ENCODE data around the gene DCDC1. TPM values are rescaled to one million over a fixed set of nuclear protein-coding genes. Genes with fewer than 3 reads are reported as not detected.

The DCDC1 gene
- total RNA-seq, 4 donors from 2014 or later: 0.32 TPM; not detected in 3

DNA sequence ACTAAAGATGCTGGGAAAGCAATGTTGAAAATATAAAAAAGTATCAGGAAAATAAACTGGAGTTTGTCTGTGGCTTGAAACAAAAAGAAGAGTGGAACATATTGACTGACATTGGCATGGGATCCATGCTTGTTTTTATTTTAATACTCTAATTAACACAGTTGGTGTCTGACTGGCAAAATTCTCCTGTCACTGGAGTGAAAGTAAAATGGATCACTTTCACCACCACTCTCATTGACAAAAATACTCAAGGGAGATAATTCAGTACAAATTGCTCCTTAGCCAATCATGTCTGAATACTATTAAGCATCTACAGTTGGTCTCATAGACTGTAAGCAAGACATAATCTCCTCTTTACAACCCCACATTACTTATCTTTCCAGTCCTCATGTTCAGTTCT is 101.8 kb downstream of the DCDC1 start:
- no peak overlapping the region for H3K4me3 ChIP-seq
- no peak overlapping the region for H3K27ac ChIP-seq
- no peak for DNase-seq
- H3K36me3 ChIP-seq: no peaks in the 10 kb centered on the region
- H3K9me3 ChIP-seq: peaks cover 0 to 3% of the 10 kb centered on the region in 2 donors
- H3K27me3 ChIP-seq: no peaks in the 10 kb centered on the region
- in situ Hi-C loops (cut with MboI; ENCODE audit: low pct_ligation_motif_present in 1 of 4, low pct_unique_long_range_greater_than_20kb in 1 of 4, low sequenced_read_pairs in 3 of 4): no loop called here
- intact Hi-C loops (cut with DNase I; ENCODE audit: low total_unique reads): no loop called here
- TF ChIP-seq POLR2AphosphoS5 (IDR thresholded peaks at IDR 0.05) (no peak), EP300 (IDR thresholded peaks at IDR 0.05; ENCODE audit: low read depth) (no peak), POLR2A (IDR thresholded peaks at IDR 0.05) (no peak)
- TF ChIP-seq, protein P1, sequence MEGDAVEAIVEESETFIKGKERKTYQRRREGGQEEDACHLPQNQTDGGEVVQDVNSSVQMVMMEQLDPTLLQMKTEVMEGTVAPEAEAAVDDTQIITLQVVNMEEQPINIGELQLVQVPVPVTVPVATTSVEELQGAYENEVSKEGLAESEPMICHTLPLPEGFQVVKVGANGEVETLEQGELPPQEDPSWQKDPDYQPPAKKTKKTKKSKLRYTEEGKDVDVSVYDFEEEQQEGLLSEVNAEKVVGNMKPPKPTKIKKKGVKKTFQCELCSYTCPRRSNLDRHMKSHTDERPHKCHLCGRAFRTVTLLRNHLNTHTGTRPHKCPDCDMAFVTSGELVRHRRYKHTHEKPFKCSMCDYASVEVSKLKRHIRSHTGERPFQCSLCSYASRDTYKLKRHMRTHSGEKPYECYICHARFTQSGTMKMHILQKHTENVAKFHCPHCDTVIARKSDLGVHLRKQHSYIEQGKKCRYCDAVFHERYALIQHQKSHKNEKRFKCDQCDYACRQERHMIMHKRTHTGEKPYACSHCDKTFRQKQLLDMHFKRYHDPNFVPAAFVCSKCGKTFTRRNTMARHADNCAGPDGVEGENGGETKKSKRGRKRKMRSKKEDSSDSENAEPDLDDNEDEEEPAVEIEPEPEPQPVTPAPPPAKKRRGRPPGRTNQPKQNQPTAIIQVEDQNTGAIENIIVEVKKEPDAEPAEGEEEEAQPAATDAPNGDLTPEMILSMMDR (IDR thresholded peaks at IDR 0.05): no peak
- H3K4me1 ChIP-seq: no peaks in the 10 kb centered on the region

DNA sequence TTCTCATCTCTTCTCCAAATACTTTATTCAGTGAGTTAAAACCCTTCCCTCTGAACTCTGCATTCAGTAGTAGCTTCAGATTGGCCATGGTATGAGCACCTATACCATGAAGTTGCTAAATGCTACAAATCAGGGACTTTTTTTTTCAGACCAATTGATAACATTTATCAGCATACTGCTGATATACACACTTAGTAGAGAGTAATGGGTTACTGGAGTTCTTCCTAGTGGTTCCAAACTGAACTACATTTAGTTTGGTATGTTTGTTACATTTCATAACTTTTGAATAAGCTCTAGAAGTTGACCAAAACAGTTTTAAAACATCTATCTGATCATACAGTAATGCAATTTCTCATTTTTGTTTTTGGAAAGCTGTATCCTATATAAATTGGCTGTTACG is 104.7 kb downstream of the DCDC1 start:
- no peak for TF ChIP-seq EP300 (IDR thresholded peaks at IDR 0.05; ENCODE audit: low read depth)
- TF ChIP-seq, protein P1 (IDR thresholded peaks at IDR 0.05): no peak
- no peak for TF ChIP-seq POLR2A (IDR thresholded peaks at IDR 0.05)
- no peak for TF ChIP-seq POLR2AphosphoS5 (IDR thresholded peaks at IDR 0.05)
- Histone ChIP-seq H3K9me3 (no peaks in the 10 kb centered on the region), H3K27me3 (no peaks in the 10 kb centered on the region), H3K36me3 (no peaks in the 10 kb centered on the region), H3K4me3 (no peak overlapping the region), H3K27ac (no peak overlapping the region), H3K4me1 (no peaks in the 10 kb centered on the region)
- in situ Hi-C loops (cut with MboI; ENCODE audit: low pct_ligation_motif_present in 1 of 4, low pct_unique_long_range_greater_than_20kb in 1 of 4, low sequenced_read_pairs in 3 of 4) (no loop called here), intact Hi-C loops (cut with DNase I; ENCODE audit: low total_unique reads) (no loop called here)
- no peak for DNase-seq
- 75 to 87% methylated on average over 1 of the region's 1 CpG for WGBS, 2 donors (ENCODE audit: low coverage in 1 of 2)

DNA sequence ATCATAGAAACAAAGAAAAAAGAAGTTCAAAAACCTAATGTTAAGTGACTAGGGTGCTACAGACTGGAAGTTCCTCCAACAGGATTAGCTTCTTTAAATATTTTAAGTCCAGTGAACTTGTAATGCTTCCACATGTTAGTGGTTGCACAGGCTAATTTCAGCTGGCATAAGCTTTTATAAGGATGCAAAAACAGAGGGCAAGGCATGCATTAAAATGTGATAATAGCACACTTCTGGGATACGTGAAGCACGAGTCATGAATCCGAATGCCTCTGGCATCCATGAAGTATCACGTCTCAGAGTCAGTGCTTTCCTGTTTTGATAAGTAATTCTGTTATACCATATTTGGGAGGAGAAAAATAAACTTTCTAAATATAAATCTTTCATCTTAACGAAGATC is 106.8 kb downstream of the DCDC1 start:
- no peaks in the 10 kb centered on the region for H3K9me3 ChIP-seq
- intact Hi-C loops (cut with DNase I; ENCODE audit: low total_unique reads): no loop called here
- H3K36me3 ChIP-seq: no peaks in the 10 kb centered on the region
- no peak overlapping the region for H3K4me3 ChIP-seq
- in situ Hi-C loops (cut with MboI; ENCODE audit: low pct_ligation_motif_present in 1 of 4, low pct_unique_long_range_greater_than_20kb in 1 of 4, low sequenced_read_pairs in 3 of 4): no loop called here
- TF ChIP-seq POLR2A (IDR thresholded peaks at IDR 0.05) (no peak), POLR2AphosphoS5 (IDR thresholded peaks at IDR 0.05) (no peak), EP300 (IDR thresholded peaks at IDR 0.05; ENCODE audit: low read depth) (no peak)
- TF ChIP-seq, protein P1 (IDR thresholded peaks at IDR 0.05): no peak
- H3K27me3 ChIP-seq: no peaks in the 10 kb centered on the region
- WGBS, 2 donors (ENCODE audit: low coverage in 1 of 2): 63 to 72% methylated on average over 5 of the region's 5 CpGs
- no peak overlapping the region for H3K27ac ChIP-seq
- no peak for DNase-seq
- no peaks in the 10 kb centered on the region for H3K4me1 ChIP-seq

DNA sequence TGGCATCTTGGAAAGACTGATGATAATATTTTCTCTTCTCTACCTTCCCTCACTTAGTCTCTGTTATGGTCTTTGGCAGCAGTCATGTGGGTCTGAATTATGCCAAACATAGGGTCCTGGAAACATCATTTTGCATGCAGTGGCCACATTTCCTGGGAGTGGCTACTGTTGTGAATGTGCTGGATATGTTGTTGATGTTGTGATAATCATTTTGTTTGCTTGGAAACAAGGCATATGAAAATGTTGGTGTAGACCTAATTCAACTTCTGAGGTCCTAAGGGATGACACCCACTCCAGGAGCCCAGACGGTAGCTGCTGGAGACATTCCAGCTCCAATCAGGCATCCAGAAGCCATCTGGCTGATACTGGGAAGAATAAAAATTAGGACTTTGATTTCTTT is 109.7 kb downstream of the DCDC1 start:
- Histone ChIP-seq H3K27me3 (no peaks in the 10 kb centered on the region), H3K4me3 (no peak overlapping the region), H3K4me1 (no peaks in the 10 kb centered on the region), H3K36me3 (no peaks in the 10 kb centered on the region), H3K9me3 (no peaks in the 10 kb centered on the region), H3K27ac (no peak overlapping the region)
- intact Hi-C loops (cut with DNase I; ENCODE audit: low total_unique reads) (no loop called here), in situ Hi-C loops (cut with MboI; ENCODE audit: low pct_ligation_motif_present in 1 of 4, low pct_unique_long_range_greater_than_20kb in 1 of 4, low sequenced_read_pairs in 3 of 4) (no loop called here)
- WGBS, 2 donors (ENCODE audit: low coverage in 1 of 2): 62% methylated on average over 1 of the region's 1 CpG; no CpG with 5 or more reads in 1 of the 2 donors
- TF ChIP-seq POLR2AphosphoS5 (IDR thresholded peaks at IDR 0.05) (no peak), EP300 (IDR thresholded peaks at IDR 0.05; ENCODE audit: low read depth) (no peak), POLR2A (IDR thresholded peaks at IDR 0.05) (no peak)
- TF ChIP-seq, protein P1 (IDR thresholded peaks at IDR 0.05): no peak
- no peak for DNase-seq
